ENCODE measurements around the gene TRAF3IP1.

TRAF3IP1 gene

GRCh38 chr2:238391042-238391689 is 70.8 kb downstream of the TRAF3IP1 start:
- no peak overlapping the region for H2AFZ ChIP-seq (ENCODE audit: low read depth, low read length)
- no peak overlapping the region for H3K27ac ChIP-seq (ENCODE audit: low read length)
- no peaks in the 10 kb centered on the region for H4K20me1 ChIP-seq (ENCODE audit: insufficient read depth, low read length)
- H3K79me2 ChIP-seq (ENCODE audit: low read length), result no peaks in the 10 kb centered on the region
- H3K36me3 ChIP-seq (replicated peaks; ENCODE audit: low read depth, low read length), result no peaks in the 10 kb centered on the region
- H3K4me2 ChIP-seq (ENCODE audit: low read length), result no peak overlapping the region
- H3K27me3 ChIP-seq (ENCODE audit: low read depth, low read length), result no peaks in the 10 kb centered on the region
- no peak overlapping the region for H3K4me3 ChIP-seq (ENCODE audit: low read length)
- H3K9ac ChIP-seq (ENCODE audit: low read length), result no peak overlapping the region
- no peak for TF ChIP-seq CTCF (IDR thresholded peaks at IDR 0.05; ENCODE audit: low read depth, low read length)
- TF ChIP-seq EZH2phosphoT487 (IDR thresholded peaks at IDR 0.05; ENCODE audit: low read depth), result no peak
- no peaks in the 10 kb centered on the region for H3K9me3 ChIP-seq (ENCODE audit: insufficient read depth, low read length)
- no peaks in the 10 kb centered on the region for H3K4me1 ChIP-seq (ENCODE audit: low read length)

- no peak overlapping the region for H3K4me2 ChIP-seq (ENCODE audit: low read length)
- no peaks in the 10 kb centered on the region for H3K79me2 ChIP-seq (ENCODE audit: low read length)
- H3K27me3 ChIP-seq (ENCODE audit: low read depth, low read length), result no peaks in the 10 kb centered on the region
- no peaks in the 10 kb centered on the region for H4K20me1 ChIP-seq (ENCODE audit: insufficient read depth, low read length)
- TF ChIP-seq CTCF (IDR thresholded peaks at IDR 0.05; ENCODE audit: low read depth, low read length) (no peak), EZH2phosphoT487 (IDR thresholded peaks at IDR 0.05; ENCODE audit: low read depth) (no peak)
- H3K4me3 ChIP-seq (ENCODE audit: low read length), result no peak overlapping the region
- H3K4me1 ChIP-seq (ENCODE audit: low read length), result no peaks in the 10 kb centered on the region
- H3K36me3 ChIP-seq (replicated peaks; ENCODE audit: low read depth, low read length), result no peaks in the 10 kb centered on the region
- H3K9ac ChIP-seq (ENCODE audit: low read length), result no peak overlapping the region
- H3K9me3 ChIP-seq (ENCODE audit: insufficient read depth, low read length), result no peaks in the 10 kb centered on the region
- no peak overlapping the region for H2AFZ ChIP-seq (ENCODE audit: low read depth, low read length)
- H3K27ac ChIP-seq (ENCODE audit: low read length), result no peak overlapping the region
These were observed 76.3 kb downstream of the TRAF3IP1 start for GRCh38 chr2:238396663-238397062.

GRCh38 chr2:238397356-238397755 is 77.0 kb downstream of the TRAF3IP1 start:
- TF ChIP-seq CTCF (IDR thresholded peaks at IDR 0.05; ENCODE audit: low read depth, low read length) (no peak), EZH2phosphoT487 (IDR thresholded peaks at IDR 0.05; ENCODE audit: low read depth) (no peak)
- no peaks in the 10 kb centered on the region for H4K20me1 ChIP-seq (ENCODE audit: insufficient read depth, low read length)
- H3K4me3 ChIP-seq (ENCODE audit: low read length), result no peak overlapping the region
- H3K27ac ChIP-seq (ENCODE audit: low read length), result no peak overlapping the region
- no peaks in the 10 kb centered on the region for H3K36me3 ChIP-seq (replicated peaks; ENCODE audit: low read depth, low read length)
- no peaks in the 10 kb centered on the region for H3K9me3 ChIP-seq (ENCODE audit: insufficient read depth, low read length)
- H3K4me2 ChIP-seq (ENCODE audit: low read length), result no peak overlapping the region
- no peaks in the 10 kb centered on the region for H3K79me2 ChIP-seq (ENCODE audit: low read length)
- no peaks in the 10 kb centered on the region for H3K27me3 ChIP-seq (ENCODE audit: low read depth, low read length)
- H3K4me1 ChIP-seq (ENCODE audit: low read length), result no peaks in the 10 kb centered on the region
- no peak overlapping the region for H3K9ac ChIP-seq (ENCODE audit: low read length)
- H2AFZ ChIP-seq (ENCODE audit: low read depth, low read length), result no peak overlapping the region

GRCh38 chr2:238398577-238398976 is 78.3 kb downstream of the TRAF3IP1 start:
- H4K20me1 ChIP-seq (ENCODE audit: insufficient read depth, low read length), result no peaks in the 10 kb centered on the region
- no peak overlapping the region for H3K4me3 ChIP-seq (ENCODE audit: low read length)
- no peak overlapping the region for H3K27ac ChIP-seq (ENCODE audit: low read length)
- no peak overlapping the region for H3K9ac ChIP-seq (ENCODE audit: low read length)
- no peaks in the 10 kb centered on the region for H3K79me2 ChIP-seq (ENCODE audit: low read length)
- TF ChIP-seq EZH2phosphoT487 (IDR thresholded peaks at IDR 0.05; ENCODE audit: low read depth) (no peak), CTCF (IDR thresholded peaks at IDR 0.05; ENCODE audit: low read depth, low read length) (no peak)
- H3K9me3 ChIP-seq (ENCODE audit: insufficient read depth, low read length), result no peaks in the 10 kb centered on the region
- no peak overlapping the region for H3K4me2 ChIP-seq (ENCODE audit: low read length)
- H3K36me3 ChIP-seq (replicated peaks; ENCODE audit: low read depth, low read length), result no peaks in the 10 kb centered on the region
- H3K4me1 ChIP-seq (ENCODE audit: low read length), result no peaks in the 10 kb centered on the region
- no peaks in the 10 kb centered on the region for H3K27me3 ChIP-seq (ENCODE audit: low read depth, low read length)
- no peak overlapping the region for H2AFZ ChIP-seq (ENCODE audit: low read depth, low read length)

Data from OCI-LY3 (cell line).